Measurements from ENCODE around the gene BBOF1. TPM values are rescaled to one million over a fixed set of nuclear protein-coding genes. Genes with fewer than 3 reads are reported as not detected.
"Not testable (repeated sequence)": the region's sequence is repeated elsewhere in the genome, so short reads cannot be mapped to it uniquely, and the experiment has no call there.

Gene BBOF1
- total and polyA plus RNA-seq, 7 donors: 1.0 to 3.2 (median 1.4) TPM

GRCh38 chr14:73988065-73988464 lies 31.1 kb upstream of the BBOF1 start:
- no peak overlapping the region for H3K27ac ChIP-seq
- peaks cover 6 to 54% of the 10 kb centered on the region in 2 donors for H3K36me3 ChIP-seq (ENCODE audit: insufficient read depth in 1 of 2, low read depth in 1 of 2)
- no peak for DNase-seq
- no peak for ATAC-seq
- WGBS, 3 donors: 92 to 97% (median 96%) methylated on average over 3 of the region's 3 CpGs
- H3K4me3 ChIP-seq: no peak overlapping the region
- TF ChIP-seq CTCF (IDR thresholded peaks at IDR 0.05): no peak
- no peaks in the 10 kb centered on the region for H3K27me3 ChIP-seq (ENCODE audit: insufficient read depth in 3 of 3, low read length in 2 of 3)
- no peaks in the 10 kb centered on the region for H3K4me1 ChIP-seq
- H3K9me3 ChIP-seq: no peaks in the 10 kb centered on the region
- intact Hi-C loops (cut with DNase I): no loop called here

GRCh38 chr14:73988656-73989055 lies 30.5 kb upstream of the BBOF1 start:
- DNase-seq; H3K9me3 ChIP-seq; H3K4me1 ChIP-seq; H3K27ac ChIP-seq; H3K4me3 ChIP-seq; H3K27me3 ChIP-seq (ENCODE audit: insufficient read depth in 3 of 3, low read length in 2 of 3); ATAC-seq; intact Hi-C loops (cut with DNase I): not testable (repeated sequence)
- WGBS, 3 donors: 89 to 95% (median 93%) methylated on average over 5 of the region's 7 CpGs
- peaks cover 6 to 51% of the 10 kb centered on the region in 2 donors for H3K36me3 ChIP-seq (ENCODE audit: insufficient read depth in 1 of 2, low read depth in 1 of 2)

GRCh38 chr14:73991092-73991491 lies 28.1 kb upstream of the BBOF1 start:
- H3K9me3 ChIP-seq: no peaks in the 10 kb centered on the region
- no peak overlapping the region for H3K27ac ChIP-seq
- no peaks in the 10 kb centered on the region for H3K27me3 ChIP-seq (ENCODE audit: insufficient read depth in 3 of 3, low read length in 2 of 3)
- ATAC-seq: no peak
- peaks cover 6 to 41% of the 10 kb centered on the region in 2 donors for H3K36me3 ChIP-seq (ENCODE audit: insufficient read depth in 1 of 2, low read depth in 1 of 2)
- 67 to 70% (median 69%) methylated on average over 4 of the region's 4 CpGs for WGBS, 3 donors
- no peak for TF ChIP-seq CTCF (IDR thresholded peaks at IDR 0.05)
- H3K4me1 ChIP-seq: no peaks in the 10 kb centered on the region
- H3K4me3 ChIP-seq: no peak overlapping the region
- no peak for DNase-seq
- intact Hi-C loops (cut with DNase I): no loop called here

- H3K4me3 ChIP-seq; H3K27ac ChIP-seq; DNase-seq; ATAC-seq; intact Hi-C loops (cut with DNase I); H3K9me3 ChIP-seq; H3K4me1 ChIP-seq; H3K27me3 ChIP-seq (ENCODE audit: insufficient read depth in 3 of 3, low read length in 2 of 3): not testable (repeated sequence)
- H3K36me3 ChIP-seq (ENCODE audit: insufficient read depth in 1 of 2, low read depth in 1 of 2): peaks cover 0 to 44% of the 10 kb centered on the region in 2 donors
- 95 to 97% (median 97%) methylated on average over 7 of the region's 7 CpGs for WGBS, 3 donors
Observed at GRCh38 chr14:73994926-73995325, 24.2 kb upstream of the BBOF1 start.

GRCh38 chr14:73995977-73996378 lies 23.2 kb upstream of the BBOF1 start:
- Histone ChIP-seq H3K9me3 (no peaks in the 10 kb centered on the region), H3K36me3 (ENCODE audit: insufficient read depth in 1 of 2, low read depth in 1 of 2) (peaks cover 0 to 40% of the 10 kb centered on the region in 2 donors), H3K4me1 (no peaks in the 10 kb centered on the region), H3K27ac (no peak overlapping the region), H3K27me3 (ENCODE audit: insufficient read depth in 3 of 3, low read length in 2 of 3) (no peaks in the 10 kb centered on the region), H3K4me3 (no peak overlapping the region)
- no peak for TF ChIP-seq CTCF (IDR thresholded peaks at IDR 0.05)
- DNase-seq (no peak), ATAC-seq (no peak)
- WGBS, 3 donors: 92 to 93% (median 93%) methylated on average over 8 of the region's 8 CpGs
- intact Hi-C loops (cut with DNase I): no loop called here

- DNase-seq: no peak
- no peaks in the 10 kb centered on the region for H3K4me1 ChIP-seq
- 69 to 91% (median 80%) methylated on average over 2 of the region's 2 CpGs for WGBS, 3 donors
Observed at GRCh38 chr14:73996731-73997107, 22.4 kb upstream of the BBOF1 start.

More at GRCh38 chr14:73996731-73997107, 22.4 kb upstream of the BBOF1 start:
- H3K27ac ChIP-seq: no peak overlapping the region
- no peak for ATAC-seq
- TF ChIP-seq CTCF (IDR thresholded peaks at IDR 0.05): no peak
- H3K36me3 ChIP-seq (ENCODE audit: insufficient read depth in 1 of 2, low read depth in 1 of 2): peaks cover 0 to 36% of the 10 kb centered on the region in 2 donors
- intact Hi-C loops (cut with DNase I): no loop called here
- no peaks in the 10 kb centered on the region for H3K27me3 ChIP-seq (ENCODE audit: insufficient read depth in 3 of 3, low read length in 2 of 3)
- H3K9me3 ChIP-seq: no peaks in the 10 kb centered on the region
- no peak overlapping the region for H3K4me3 ChIP-seq

Measured in psoas muscle (tissue), 8 donors.